HTR-8/SVneo (cell line): Measurements from ENCODE around the gene DPF1.
"Not testable (repeated sequence)": the region's sequence is repeated elsewhere in the genome, so short reads cannot be mapped to it uniquely, and the experiment has no call there.

ENCODE experiments used
- DNase-seq: peaks from one replicate; pipeline ENCODE4 v3.0.0; 2011; ENCODE audit warnings: low spot score, mixed read lengths; ENCODE audit not compliant: insufficient read length
- FAIRE-seq: peaks from 2 replicates; lab custom pipeline; 2011; peaks lifted over from hg19 to GRCh38; lab: Jason Lieb, UNC

DPF1 gene

DNA sequence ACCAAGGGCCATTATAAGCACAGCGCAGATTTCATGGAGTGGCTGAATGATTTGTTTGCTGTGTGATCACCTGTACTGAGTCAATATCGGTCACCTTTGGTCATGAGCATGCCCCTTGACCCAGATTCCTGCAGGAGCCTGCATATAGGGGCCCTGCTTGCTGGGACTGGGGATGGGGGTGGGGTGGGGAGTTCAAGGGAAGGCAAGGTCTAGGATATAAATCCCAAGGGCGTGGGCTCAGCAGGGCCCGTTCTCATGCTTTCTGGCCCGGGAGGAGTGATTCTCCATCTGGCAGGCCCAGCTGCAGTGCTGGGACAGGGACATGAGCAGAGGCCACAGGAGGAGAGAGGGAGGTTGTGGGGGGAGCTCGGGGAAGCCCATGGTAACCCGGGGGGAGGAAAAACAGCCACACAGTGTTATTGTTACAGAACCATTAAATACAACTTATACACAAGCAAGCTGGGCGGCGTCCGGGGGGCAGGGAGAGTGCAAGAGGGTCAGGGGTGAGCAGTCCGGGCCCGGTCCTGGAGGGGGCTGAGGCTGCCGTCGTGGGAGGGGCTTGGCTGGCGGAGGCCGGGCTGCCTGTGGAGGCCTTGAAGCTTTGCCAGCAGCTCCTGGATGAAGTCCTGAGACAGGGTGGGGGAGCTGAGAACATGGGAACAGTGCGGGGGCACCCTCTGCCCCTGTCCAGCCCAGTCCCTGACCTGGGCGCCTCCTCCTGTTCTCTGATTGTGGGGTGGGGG is 27.0 kb upstream of the DPF1 start:
- DNase-seq: no peak
- no peak for FAIRE-seq

DNA sequence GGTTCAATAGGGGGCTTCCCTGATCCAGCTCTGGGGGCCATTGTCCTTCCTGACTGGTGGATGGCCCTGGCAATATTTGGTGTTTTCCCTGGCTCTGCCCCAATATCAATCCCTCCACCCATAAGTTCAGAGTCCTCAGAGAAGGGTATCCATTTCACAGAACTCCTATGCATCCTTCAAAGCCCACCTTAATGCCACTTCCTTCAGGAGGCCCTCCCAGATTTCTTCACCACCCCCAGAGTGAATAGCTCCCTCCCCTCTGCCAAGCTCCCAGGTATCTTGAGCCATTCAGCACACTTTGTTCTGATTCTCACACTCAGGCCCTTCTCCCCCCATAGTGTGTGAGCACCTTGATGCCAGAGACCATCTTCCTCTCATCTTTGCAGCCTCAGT is 26.4 kb upstream of the DPF1 start:
- DNase-seq: no peak
- FAIRE-seq: no peak

DNA sequence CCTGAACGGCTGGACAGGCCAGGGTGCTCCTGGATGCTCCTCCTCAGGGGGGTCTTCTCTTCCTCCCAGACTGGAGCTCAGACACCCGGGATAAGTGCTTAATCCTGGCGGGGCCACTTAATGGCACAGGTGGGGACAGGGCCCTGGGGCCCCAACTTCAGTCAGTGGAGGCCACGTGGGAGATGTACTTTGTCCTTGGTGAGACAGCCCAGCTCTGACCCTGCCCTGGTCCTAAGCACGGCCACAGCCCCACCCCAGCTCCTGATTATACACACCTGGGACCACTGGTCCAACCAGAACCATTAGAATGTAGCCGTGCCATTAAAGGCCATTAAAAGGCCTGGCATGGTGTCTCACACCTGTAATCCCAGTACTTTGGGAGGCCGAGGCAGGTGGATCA is 24.4 kb upstream of the DPF1 start:
- DNase-seq (no peak), FAIRE-seq (no peak)

DNA sequence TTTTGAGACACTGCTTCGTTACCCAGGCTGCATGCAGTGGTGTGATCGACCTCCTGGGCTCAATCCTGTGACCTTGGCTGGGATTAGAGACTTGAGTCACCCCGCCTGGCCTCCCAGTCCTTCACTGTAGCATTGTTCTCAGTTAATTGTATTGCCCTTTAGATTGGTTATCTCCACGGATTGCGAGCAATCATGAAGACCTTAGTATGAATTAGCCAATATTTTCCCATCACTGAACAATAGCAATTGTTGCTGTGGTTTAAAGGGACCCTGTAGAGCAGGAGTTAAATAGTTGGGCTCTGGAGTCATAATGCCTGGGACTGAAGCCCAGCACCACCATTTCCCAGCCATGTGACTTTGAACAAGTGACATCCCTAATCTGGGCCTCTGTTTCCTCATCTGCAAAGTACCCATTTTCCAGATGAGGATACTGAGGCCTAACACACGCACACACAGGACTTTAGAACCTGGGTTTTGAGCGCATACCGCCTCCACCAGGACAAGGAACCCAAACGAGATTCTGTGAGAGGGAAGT is 23.8 kb upstream of the DPF1 start:
- FAIRE-seq (no peak), DNase-seq (no peak)

DNA sequence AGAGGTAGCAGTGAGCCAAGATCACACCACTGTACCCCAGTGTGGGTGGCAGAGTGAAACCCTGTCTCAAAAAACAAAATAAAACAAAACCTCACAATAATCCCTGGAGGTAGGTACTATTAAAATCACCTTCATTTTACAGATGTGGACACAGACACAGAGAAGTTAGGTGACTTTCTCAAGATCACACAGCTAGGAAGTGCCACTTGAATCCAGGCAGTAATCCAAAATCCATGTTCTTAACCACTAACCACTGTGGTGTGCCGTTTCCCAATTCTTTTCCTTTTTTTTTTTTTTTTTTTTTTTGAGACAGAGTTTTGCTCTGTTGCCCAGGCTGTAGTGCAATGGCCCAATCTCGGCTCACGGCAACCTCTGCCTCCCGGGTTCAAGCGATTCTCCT is 23.1 kb upstream of the DPF1 start:
- FAIRE-seq (no peak), DNase-seq (no peak)

DNA sequence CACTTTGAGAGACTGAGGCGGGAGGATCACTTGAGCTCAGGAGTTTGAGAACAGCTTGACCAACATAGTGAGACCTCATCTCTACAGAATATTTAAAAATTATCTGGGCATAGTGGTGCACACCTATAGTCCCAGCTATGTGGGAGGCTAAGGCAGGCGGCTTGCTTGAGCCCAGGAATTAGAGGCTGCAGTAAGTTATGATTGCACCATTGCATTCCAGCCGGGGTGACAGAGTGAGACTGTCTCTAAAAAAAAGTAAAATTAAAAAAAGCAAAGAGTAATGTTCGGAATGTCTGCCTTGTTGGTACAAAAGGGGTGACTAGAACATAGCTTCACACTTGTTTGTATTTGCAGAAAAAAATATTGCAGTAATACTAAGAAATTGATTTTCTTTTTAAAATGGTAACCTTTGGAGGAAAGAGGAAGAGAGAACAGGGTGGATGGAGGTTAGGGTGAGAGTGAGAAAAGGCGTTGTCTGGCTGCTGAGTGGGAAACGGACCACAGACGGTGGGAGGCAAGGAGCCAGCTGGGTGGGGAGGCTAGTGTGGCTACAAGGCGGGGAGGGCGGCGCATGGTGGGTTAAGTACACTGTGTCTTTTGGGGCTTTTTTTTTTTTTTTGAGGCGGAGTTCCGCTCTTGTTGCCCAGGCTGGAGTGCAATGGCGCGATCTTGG is 21.9 kb upstream of the DPF1 start:
- DNase-seq (no peak), FAIRE-seq (no peak)

DNA sequence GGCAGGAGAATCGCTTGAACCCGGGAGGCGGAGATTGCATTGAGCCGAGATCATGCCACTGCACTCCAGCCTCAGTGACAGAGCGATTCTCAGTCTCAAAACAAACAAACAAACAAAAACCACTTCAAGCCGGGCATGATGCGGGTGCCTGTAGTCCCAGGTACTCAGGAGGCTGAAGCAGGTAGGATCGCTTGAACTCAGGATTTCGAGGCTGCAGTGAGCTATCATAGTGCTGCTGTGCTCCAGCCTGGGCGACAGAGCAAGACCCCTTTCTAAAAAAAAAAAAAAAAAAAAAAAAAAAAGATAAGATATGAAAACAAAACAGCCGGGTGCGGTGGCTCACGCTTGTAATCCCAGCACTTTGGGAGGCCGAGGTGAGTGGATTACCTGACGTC is 19.3 kb upstream of the DPF1 start:
- DNase-seq (no peak), FAIRE-seq (no peak)

DNA sequence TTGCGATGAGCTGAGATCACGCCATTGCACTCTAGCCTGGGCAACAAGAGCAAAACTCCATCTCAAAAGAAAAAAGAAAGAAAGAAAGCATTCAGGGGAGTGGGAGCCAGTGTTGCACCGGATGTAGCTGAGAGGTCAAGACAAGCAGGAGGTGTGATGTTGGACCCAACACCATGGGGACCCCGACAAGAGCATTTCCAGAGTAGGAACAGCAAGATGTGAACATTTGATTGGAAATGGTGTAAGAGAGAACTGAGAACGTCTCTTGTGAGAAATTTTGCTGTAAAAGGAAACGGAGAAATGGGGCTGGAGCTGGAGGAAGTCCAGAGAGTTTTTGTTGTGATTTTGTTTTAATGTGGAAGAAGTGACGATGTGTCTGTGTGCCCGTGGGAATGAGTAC is 15.8 kb upstream of the DPF1 start:
- no peak for DNase-seq
- no peak for FAIRE-seq

DNA sequence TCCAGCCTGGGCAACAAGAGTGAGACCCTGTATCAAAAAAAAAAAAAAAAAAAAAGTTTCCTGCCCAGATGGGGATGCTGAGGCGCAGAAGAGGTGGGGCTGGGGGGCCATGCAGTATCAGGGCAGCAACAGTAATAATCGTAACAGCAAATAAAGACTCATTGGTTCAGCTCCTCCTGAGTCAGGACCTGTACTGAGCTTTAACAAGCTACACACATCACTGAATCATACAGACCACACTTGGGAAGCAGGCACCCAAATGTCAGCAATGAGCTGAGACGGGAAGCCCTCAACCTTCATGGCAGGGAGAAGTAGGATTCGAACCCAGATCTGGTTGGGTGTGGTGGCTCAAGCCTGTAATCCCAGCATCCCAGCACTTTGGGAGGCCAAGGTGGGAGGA is 10.6 kb upstream of the DPF1 start:
- no peak for FAIRE-seq

DNA sequence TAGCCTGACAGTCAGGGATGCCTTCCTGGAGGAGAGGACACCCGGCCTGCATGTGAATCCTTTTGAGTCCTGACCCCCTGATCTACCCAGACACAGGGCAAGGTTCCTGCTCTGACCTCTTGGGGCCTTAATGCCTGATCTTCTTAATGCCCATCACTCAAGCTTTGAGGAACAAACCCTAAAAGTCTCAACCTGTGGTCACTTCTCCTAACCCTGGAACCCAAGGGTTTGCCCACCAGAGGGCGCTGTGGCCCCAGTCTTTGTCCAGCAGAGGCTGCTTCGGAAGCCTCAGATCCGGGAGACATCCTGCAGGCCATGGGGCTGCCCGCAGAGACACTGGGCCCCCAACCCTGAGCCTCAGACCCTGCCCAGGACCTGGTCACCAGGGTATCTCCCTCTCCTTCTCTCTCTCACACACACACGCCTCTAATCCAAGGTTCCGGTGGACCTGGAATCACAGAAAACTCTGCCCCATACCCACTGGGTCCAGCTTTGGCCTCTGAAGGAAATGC is 9.8 kb upstream of the DPF1 start:
- FAIRE-seq: no peak

More for the DNA sequence above, 10.6 kb upstream of the DPF1 start:
- no peak for DNase-seq

DNA sequence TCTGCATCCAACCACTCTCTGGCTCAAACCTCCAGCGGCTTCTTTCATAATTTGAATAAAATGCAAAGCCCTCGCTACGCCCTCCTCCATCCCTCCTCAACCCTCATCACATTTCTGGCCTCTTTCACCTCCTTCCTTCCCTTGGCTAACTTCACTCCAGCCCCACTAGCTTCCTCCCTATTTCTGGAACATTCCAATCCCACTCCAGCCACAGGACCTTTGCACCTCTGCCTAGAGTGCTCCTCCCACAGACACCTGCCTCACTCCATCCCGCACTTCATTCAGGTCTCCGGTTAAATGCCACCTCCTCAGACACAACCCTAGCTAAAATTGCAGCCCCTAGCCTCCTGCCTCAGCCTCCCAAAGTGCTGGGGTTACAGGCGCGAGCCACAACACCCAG is 7.9 kb upstream of the DPF1 start:
- DNase-seq: no peak
- no peak for FAIRE-seq

More for the DNA sequence above, 9.8 kb upstream of the DPF1 start:
- DNase-seq: peak; percentile 79

DNA sequence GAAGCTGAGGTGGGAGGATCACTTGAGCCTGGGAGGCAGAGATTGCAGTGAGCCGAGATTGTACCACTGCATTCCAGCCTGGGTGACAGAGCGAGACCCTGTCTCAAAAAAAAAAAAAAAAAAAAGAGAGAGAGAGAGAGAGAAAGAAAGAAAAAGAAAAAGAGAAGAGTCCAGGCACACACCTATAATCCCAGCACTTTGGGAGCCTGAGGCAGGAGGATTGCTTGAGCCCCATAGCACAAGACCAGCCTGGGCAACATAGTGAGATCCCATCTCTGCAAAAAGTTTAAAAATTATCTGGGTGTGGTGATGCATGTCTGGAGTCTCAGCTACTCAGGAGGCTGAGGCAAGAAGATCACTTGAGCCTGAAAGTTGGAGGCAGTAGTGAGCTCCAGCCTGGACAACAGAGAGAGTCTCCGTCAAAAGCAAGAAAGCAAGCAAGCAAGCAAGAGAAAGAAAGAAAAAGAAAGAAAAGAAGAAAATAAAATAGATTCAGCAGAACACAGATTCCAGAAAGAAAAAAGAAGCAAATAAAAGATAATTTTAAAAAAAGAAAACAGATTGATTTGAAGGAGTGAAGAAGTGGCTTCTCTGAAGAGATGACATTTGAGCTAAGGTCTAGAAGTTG is 6.6 kb upstream of the DPF1 start:
- FAIRE-seq: not testable (repeated sequence)

DNA sequence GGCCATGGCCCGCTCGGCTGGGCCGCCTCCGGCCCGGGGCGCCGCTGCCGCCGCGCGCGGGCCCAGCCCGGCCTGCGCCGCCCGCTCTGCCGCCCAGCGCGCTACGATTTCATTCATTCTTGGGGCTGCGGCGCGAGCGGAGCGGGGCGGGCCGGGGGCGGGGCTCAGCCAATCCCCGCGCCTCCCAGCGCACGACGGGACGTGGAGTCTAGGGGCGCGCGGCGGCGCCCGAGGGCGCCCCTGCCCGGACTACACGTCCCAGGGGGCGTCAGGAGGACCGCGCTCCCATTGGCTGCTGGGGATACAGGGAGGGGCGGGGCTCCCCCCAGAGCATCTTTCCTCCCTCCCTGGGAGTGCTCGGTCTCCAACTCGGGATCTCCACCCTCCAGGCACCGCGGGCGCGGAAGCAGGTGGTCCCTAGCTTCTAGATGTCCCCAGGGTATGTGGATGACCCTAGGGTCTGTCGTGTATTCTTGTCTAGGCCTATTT is 5.6 kb upstream of the DPF1 start:
- FAIRE-seq: peak; percentile 95

More for the DNA sequence above, 6.6 kb upstream of the DPF1 start:
- not testable (repeated sequence) for DNase-seq

DNA sequence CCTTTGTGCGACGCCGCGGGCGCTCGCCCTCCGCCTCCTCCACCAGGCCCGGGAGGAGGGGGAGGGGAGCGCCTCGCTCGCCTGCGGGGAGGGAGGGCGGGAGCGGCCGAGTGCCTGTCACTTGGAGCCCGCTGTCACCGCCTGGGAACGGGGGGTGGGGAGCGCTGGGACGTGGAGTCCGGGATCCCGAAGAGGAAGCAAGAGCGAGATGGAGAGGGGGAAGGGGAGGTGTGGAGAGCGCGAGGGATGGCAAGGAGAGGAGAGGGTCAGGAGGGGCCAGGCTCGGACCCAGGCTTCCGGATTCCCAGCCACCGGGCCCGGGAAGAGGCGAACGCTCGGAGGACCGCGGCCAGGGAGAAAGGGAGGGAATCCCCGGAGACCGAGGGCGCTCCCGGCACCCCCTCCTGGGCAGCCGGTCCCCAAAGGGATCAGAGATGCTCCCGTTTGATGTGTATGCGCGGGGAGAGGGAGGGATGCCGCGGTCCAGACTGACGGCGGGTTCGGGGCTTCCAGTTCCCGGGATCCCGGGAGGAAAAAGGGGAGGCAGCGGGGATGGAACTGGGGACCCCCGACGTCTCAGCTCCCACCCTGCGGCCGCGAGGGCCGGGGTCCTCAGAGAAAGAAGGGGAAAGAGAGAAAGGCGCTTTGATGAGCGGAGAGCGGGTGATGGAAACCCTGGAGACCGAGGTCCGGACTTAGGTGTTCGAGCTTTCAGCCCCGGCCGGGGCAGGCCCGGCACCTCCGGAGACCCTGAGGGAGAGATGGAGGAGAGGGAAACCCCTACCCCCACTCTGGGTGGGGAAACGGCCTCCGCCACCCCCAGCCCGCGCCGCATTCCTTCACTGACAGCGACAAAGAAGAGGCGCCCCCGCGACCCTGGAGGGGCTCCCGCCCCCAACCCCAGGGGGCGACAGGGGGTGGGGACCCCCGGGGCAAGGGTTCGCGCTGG is 4.7 kb upstream of the DPF1 start:
- DNase-seq (no peak), FAIRE-seq (no peak)

More for the DNA sequence above, 5.6 kb upstream of the DPF1 start:
- DNase-seq: peak; percentile 93

DNA sequence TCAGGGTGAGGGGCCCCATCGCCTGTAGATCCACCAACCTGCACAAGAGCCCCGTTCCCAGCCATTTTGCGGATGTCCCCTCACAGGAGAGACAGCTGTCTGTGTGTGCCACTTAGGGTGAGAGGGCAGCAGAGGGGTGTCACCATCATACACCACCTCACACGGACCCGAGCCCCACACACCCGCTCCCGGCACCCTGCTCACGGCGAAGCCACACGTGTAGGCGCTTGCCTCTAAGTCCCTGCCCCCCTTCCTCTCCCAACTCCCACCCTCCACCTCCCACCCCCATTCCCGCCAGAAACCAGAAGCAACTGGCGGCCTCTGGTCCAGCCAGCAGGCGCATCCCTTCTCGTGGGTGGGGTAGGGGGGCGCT is 4.0 kb upstream of the DPF1 start:
- FAIRE-seq: no peak
- DNase-seq: no peak

DNA sequence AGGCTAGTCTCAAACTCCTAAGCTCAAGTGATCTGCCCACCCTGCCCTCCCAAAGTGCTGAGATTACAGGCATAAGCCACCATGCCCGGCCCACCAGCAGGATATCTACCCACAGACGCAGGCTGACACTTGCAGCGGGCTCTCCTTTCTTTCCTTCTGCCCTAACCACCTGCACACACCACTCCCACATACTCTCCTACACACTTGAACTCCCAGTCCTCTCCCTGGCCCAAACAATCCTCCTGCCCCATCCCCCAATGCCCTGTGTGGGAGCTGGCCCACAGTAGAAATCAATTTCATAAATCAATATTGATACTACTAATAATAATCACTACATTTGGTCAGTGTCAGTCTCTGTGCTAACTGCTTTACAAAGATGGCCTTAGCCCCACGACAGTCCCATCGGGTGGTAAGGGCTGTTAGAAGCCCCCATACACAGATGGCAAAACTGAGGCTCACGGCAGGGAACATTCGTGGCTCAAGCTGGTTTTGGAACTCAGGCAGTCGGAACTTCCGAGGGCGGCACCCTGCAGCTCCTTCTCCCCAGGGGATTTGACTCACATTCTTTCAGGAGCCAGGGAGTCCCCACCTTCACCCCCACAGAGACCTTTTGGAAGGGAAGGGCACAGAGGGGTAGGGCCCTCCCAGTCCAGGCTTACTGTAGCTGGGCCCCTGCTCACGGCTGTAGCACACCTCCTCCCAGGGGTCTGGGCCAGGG is 3.4 kb upstream of the DPF1 start:
- FAIRE-seq: no peak
- no peak for DNase-seq

DNA sequence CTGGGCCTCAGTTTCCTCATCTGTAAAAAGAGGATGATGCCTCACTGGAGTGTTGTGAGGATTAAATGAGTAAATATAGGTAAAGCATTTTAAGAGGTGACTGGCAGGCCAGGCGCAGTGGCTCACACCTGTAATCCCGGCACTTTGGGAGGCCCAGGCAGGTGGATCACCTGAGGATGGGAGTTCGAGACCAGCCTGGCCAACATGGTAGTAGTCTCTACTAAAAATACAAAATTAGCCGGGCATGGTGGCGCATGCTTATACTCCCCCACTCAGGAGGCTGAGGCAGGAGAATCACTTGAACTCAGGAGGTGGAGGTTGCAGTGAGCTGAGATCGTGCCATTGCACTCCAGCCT is 819 bp upstream of the DPF1 start:
- not testable (repeated sequence) for DNase-seq, FAIRE-seq

DNA sequence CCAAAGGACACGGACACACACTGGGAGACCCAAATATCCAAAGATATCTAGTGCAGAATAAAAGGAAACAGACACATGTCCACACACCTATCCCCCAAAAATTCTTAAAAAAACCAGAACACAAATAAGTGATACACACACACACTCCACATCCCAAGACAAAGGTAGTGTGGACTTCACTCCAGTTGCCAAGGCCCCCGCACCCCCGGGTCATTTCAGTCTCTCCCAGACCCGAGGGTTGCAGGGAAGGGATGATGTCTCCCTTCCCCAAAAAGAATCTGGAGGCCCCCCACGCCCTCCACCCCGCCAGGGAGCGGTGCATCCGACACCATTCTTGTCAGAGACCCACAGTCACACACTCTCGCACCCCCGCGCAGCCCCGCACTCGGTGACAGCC is 407 bp downstream of the DPF1 start:
- FAIRE-seq: no peak
- no peak for DNase-seq

DNA sequence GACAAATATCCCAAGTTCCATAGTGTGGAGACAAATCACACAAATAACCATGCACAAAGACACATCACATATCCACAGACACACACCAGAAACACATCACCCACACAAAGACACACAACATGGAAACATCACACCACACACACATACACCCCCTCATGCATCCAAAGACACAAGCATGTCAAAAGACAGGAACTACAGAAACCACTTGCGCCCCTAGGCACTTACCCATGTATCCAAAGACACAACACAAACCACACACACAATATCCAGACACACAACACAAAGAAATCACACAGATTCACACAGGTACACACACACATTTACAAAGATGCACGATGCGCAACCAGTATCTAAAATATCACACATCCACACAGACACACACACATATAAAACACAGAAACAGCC is 901 bp downstream of the DPF1 start:
- no peak for DNase-seq
- peak; percentile 82 for FAIRE-seq
